Endothelial cell of umbilical vein (primary cell): ENCODE results near the gene MYRIP. TPM values are rescaled to one million over a fixed set of nuclear protein-coding genes. Genes with fewer than 3 reads are reported as not detected.
"Not testable (repeated sequence)": the region's sequence is repeated elsewhere in the genome, so short reads cannot be mapped to it uniquely, and the experiment has no call there.

Experiments
- BruUV-seq: library from RNA; stranded (reverse); fragments of 400-500 nt; replicated peaks from 2 replicates; lab custom pipeline; 2021; lab: Mats Ljungman, UMichigan
- CTCF ChIA-PET: fragments of 300-600, 350-600 bp; sonication (Branson Sonifier 250); formaldehyde crosslinking; loops from one replicate; lab custom pipeline; 2021; ENCODE audit warnings: antibody characterized with exemption, inconsistent platforms; lab: Charles Lee
- POLR2A ChIA-PET: fragments of 300-600, 350-600 bp; sonication (Branson Sonifier 250); formaldehyde crosslinking; loops from one replicate; lab custom pipeline; 2021; ENCODE audit warnings: antibody characterized with exemption, inconsistent platforms; lab: Charles Lee
- DNase-seq: peaks from one replicate; pipeline ENCODE4 v3.0.0-alpha.2; 2011; ENCODE audit warnings: low read depth, low spot score
- FAIRE-seq: peaks from 2 replicates; lab custom pipeline; 2011; peaks lifted over from hg19 to GRCh38; lab: Jason Lieb, UNC
- H2AFZ ChIP-seq: 2 replicates; pipeline ENCODE4 v1.6.0; 2012; ENCODE audit warnings: low read depth, low read length, control low read depth, inconsistent platforms
- H3K27ac ChIP-seq: 2 replicates; pipeline ENCODE4 v1.5.1; 2011; ENCODE audit warnings: low read depth, mild to moderate bottlenecking, control low read depth, low read length, moderate library complexity; ENCODE audit not compliant: insufficient read depth
- H3K27me3 ChIP-seq, 2 experiments: 2 replicates each; pipeline versions ENCODE4 v1.6.0 to v1.6.1; 2011; ENCODE audit warnings: low read length in 2 of 2, mixed read lengths in 1 of 2; ENCODE audit not compliant: control insufficient read depth in 2 of 2, insufficient read depth in 2 of 2
- H3K36me3 ChIP-seq, 2 experiments: 2 replicates in 1 of 2; 3 replicates in 1 of 2; pipeline ENCODE4 v1.5.1; 2011; ENCODE audit warnings: low read length in 2 of 2, mild to moderate bottlenecking in 1 of 2, moderate library complexity in 1 of 2; ENCODE audit not compliant: control insufficient read depth in 2 of 2, insufficient read depth in 2 of 2; ENCODE audit errors: extremely low read depth in 1 of 2
- H3K4me1 ChIP-seq: 3 replicates; pipeline ENCODE4 v1.5.1; 2011; ENCODE audit warnings: mild to moderate bottlenecking, low read length; ENCODE audit not compliant: control insufficient read depth, insufficient read depth; ENCODE audit errors: extremely low read depth
- H3K4me2 ChIP-seq: 2 replicates; pipeline ENCODE4 v1.6.1; 2011; ENCODE audit warnings: low read length, control low read depth, mixed read lengths; ENCODE audit not compliant: insufficient read depth
- H3K4me3 ChIP-seq, 3 experiments: fragments of 200-600 bp in 1 of 3; sonication (generic), shearing (Covaris generic) in 1 of 3; replicated peaks in 1 of 3; 2 replicates each; pipeline ENCODE4 v1.5.1; 2011 to 2016; ENCODE audit warnings: control low read depth in 3 of 3, low read length in 3 of 3, mild to moderate bottlenecking in 2 of 3, inconsistent platforms in 1 of 3, low read depth in 1 of 3, moderate library complexity in 1 of 3; ENCODE audit not compliant: insufficient read depth in 1 of 3
- H3K79me2 ChIP-seq: 2 replicates; pipeline ENCODE4 v1.6.0; 2012; ENCODE audit warnings: low read length, inconsistent platforms; ENCODE audit not compliant: control insufficient read depth, insufficient read depth
- H3K9ac ChIP-seq: replicated peaks from 2 replicates; pipeline ENCODE3; 2011; ENCODE audit warnings: low read length, control low read depth; ENCODE audit not compliant: insufficient read depth; ENCODE audit errors: extremely low read depth
- H3K9me1 ChIP-seq: replicated peaks from 3 replicates; pipeline ENCODE4 v1.6.0; 2011; ENCODE audit warnings: mild to moderate bottlenecking, low read length; ENCODE audit not compliant: control insufficient read depth, insufficient read depth; ENCODE audit errors: extremely low read depth
- H3K9me3 ChIP-seq: replicated peaks from 2 replicates; pipeline ENCODE4 v1.5.1; 2012; ENCODE audit warnings: low read length, inconsistent platforms; ENCODE audit not compliant: control insufficient read depth, insufficient read depth
- H4K20me1 ChIP-seq: replicated peaks from 2 replicates; pipeline ENCODE3; 2011; ENCODE audit warnings: mild to moderate bottlenecking, low read length; ENCODE audit not compliant: control insufficient read depth, insufficient read depth; ENCODE audit errors: extremely low read depth
- EZH2 ChIP-seq: IDR thresholded peaks from 2 replicates; pipeline ENCODE4 v1.6.1; 2012; ENCODE audit warnings: borderline replicate concordance, low read depth, mild to moderate bottlenecking, moderate library complexity, low read length, inconsistent platforms; ENCODE audit not compliant: severe bottlenecking
- FOS ChIP-seq: IDR thresholded peaks from 2 replicates; pipeline ENCODE4 v1.6.1; 2011; ENCODE audit warnings: mild to moderate bottlenecking, low read length, moderate library complexity, borderline replicate concordance; ENCODE audit not compliant: insufficient read depth
- MYC ChIP-seq: IDR thresholded peaks from one replicate; pipeline ENCODE4 v1.6.1; 2011; ENCODE audit warnings: mild to moderate bottlenecking, low read depth, low read length
- dilution Hi-C: fragments of 300-500 bp; cut with MboI; formaldehyde crosslinking; loops from one replicate; pipeline ENCODE4 v1.15.0; 2019; ENCODE audit warnings: low sequenced_read_pairs; ENCODE audit not compliant: extremely low pct_ligation_motif_present
- intact Hi-C: fragments of 100-400 bp; cut with micrococcal nuclease; formaldehyde crosslinking; loops from one replicate; pipeline ENCODE4 v1.10.0; 2022
- polyA plus RNA-seq, 4 experiments: library from polyadenylated mRNA; depleted of rRNA in 3 of 4; stranded (reverse) in 3 of 4; unstranded in 1 of 4; fragments of >200 nt; gene quantifications; 2 replicates each; pipeline versions ENCODE4 v1.2.1 to v1.2.3, GENCODE V29; 2011 to 2012; ENCODE audit warnings: missing spikeins in 1 of 4
- total RNA-seq: library from RNA; stranded (reverse); gene quantifications from 2 replicates; pipeline ENCODE4 v1.2.3, GENCODE V29; 2021

The MYRIP gene
- total and polyA plus RNA-seq, 2 donors (not counting 3 experiments of a cell fraction or from before 2014, with no cell fraction given) = 6.7 to 11.9 TPM

DNA sequence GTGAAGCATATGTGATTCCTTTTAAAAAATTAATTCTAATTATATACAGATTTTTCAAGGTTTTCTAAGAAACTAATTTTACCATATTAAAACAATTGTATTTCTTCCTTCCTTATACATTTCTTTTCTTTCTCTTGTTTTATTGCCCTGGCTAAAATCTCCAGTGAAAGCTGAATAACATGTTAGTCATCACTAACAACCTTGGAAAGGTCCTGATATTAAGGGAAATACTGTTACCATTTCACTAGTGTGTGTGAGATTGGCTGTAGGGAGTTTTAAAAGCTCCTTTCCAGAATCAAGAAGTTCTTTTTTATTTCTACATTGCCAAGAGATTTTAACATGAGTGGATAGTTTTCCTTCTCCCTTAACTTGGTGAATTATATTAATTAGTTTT is 270.4 kb downstream of the MYRIP start:
- CTCF ChIA-PET = interaction anchor here (0.8 kb wide), 1 partner anchor 37 kb away, joined by 3 read pairs; no protein-coding TSS in a partner anchor
- intact Hi-C loops = no loop called here
- TF ChIP-seq FOS = no peak

DNA sequence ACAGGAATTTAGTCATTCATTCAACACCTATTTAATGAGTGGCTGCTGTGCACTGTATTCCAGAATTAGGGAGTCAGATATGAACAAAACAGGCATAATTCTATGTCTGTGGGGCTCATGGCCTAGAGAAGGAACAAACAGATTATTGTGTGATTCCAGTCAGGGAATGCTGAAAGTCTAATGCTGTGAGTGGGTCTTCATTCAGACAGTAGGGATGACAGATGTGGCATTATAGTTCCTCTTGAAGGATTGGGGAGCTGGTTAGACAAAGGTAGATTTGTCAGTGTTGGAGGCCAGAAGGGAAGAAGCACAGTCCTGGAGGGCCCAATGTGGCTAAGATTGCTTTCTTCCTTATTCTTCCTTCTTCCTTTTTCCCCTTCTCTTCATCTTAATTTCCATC is 273.7 kb downstream of the MYRIP start:
- Histone ChIP-seq H3K9me1 (no peaks in the 10 kb centered on the region), H3K4me2 (no peak overlapping the region)
- intact Hi-C loops = no loop called here

More for the DNA sequence above, 270.4 kb downstream of the MYRIP start:
- DNase-seq = peak; percentile 44
- H3K9me1 ChIP-seq = no peaks in the 10 kb centered on the region
- H3K4me2 ChIP-seq = no peak overlapping the region
- no TSS peak for BruUV-seq
- no peaks in the 10 kb centered on the region for H3K27me3 ChIP-seq
- no peak overlapping the region for H3K9ac ChIP-seq
- no peak overlapping the region for H3K4me3 ChIP-seq
- no peaks in the 10 kb centered on the region for H3K9me3 ChIP-seq
- H3K27ac ChIP-seq = no peak overlapping the region
- no peaks in the 10 kb centered on the region for H3K79me2 ChIP-seq
- POLR2A ChIA-PET = no interaction called here
- H2AFZ ChIP-seq = no peak overlapping the region
- H3K36me3 ChIP-seq = no peaks in the 10 kb centered on the region
- no peak for FAIRE-seq
- no peaks in the 10 kb centered on the region for H3K4me1 ChIP-seq
- H4K20me1 ChIP-seq = no peaks in the 10 kb centered on the region
- dilution Hi-C loops = no loop called here

DNA sequence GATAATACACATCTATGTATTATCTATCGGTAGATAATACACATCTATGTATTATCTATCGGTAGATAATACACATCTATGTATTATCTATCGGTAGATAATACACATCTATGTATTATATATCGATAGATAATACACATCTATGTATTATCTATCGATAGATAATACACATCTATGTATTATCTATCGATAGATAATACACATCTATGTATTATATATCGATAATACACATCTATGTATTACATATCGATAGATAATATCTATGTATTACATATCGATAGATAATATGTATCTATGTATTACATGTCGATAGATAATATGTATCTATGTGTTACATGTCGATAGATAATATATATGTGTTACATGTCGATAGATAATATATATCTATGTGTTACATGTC is 275.0 kb downstream of the MYRIP start:
- H3K79me2 ChIP-seq, BruUV-seq, H4K20me1 ChIP-seq, intact Hi-C loops, H3K9me1 ChIP-seq, dilution Hi-C loops, DNase-seq, CTCF ChIA-PET, H3K9me3 ChIP-seq, H3K9ac ChIP-seq, FAIRE-seq, H3K4me1 ChIP-seq, H3K27me3 ChIP-seq, POLR2A ChIA-PET, H3K4me2 ChIP-seq, H3K36me3 ChIP-seq, H3K4me3 ChIP-seq, H2AFZ ChIP-seq, H3K27ac ChIP-seq: not testable (repeated sequence)

More for the DNA sequence above, 273.7 kb downstream of the MYRIP start:
- dilution Hi-C loops = no loop called here
- H3K4me1 ChIP-seq = no peaks in the 10 kb centered on the region
- no peaks in the 10 kb centered on the region for H3K27me3 ChIP-seq
- POLR2A ChIA-PET = no interaction called here
- FAIRE-seq (no peak), DNase-seq (no peak)
- no peak overlapping the region for H2AFZ ChIP-seq
- H3K79me2 ChIP-seq = no peaks in the 10 kb centered on the region
- no peak overlapping the region for H3K9ac ChIP-seq
- no TSS peak for BruUV-seq
- H3K4me3 ChIP-seq = no peak overlapping the region
- TF ChIP-seq MYC (no peak), EZH2 (no peak)
- no peaks in the 10 kb centered on the region for H3K36me3 ChIP-seq
- CTCF ChIA-PET = no interaction called here
- no peak overlapping the region for H3K27ac ChIP-seq
- no peaks in the 10 kb centered on the region for H4K20me1 ChIP-seq
- no peaks in the 10 kb centered on the region for H3K9me3 ChIP-seq
